Effector memory CD8-positive, alpha-beta T cell (primary cell): ENCODE results near the gene ICE1.

Experiments used
- ATAC-seq: fragments of 150-1000 bp; cut with Tn5 transposase; replicated peaks from 2 replicates; pipeline ENCODE4 v1.10.0; 2021; ENCODE audit warnings: mild to moderate bottlenecking, moderate library complexity
- DNase-seq, 3 experiments: peaks; one replicate each; pipeline ENCODE4 v3.0.0; 2021
- H3K27ac Mint-ChIP-seq, 2 donors: one replicate each; pipeline ENCODE4 v1.8.0; 2022; ENCODE audit warnings: mild to moderate bottlenecking in 2 of 2, mixed read lengths in 2 of 2, moderate library complexity in 2 of 2
- H3K27me3 Mint-ChIP-seq, 2 donors: one replicate each; pipeline ENCODE4 v1.8.0; 2022; ENCODE audit warnings: mixed read lengths in 2 of 2
- H3K36me3 Mint-ChIP-seq: one replicate; pipeline ENCODE4 v1.8.0; 2022; ENCODE audit warnings: mild to moderate bottlenecking, moderate library complexity, mixed read lengths; ENCODE audit not compliant: insufficient read depth
- H3K4me1 Mint-ChIP-seq, 2 donors: one replicate each; pipeline ENCODE4 v1.8.0; 2022; ENCODE audit warnings: low read depth in 2 of 2, mixed read lengths in 2 of 2
- H3K4me3 Mint-ChIP-seq, 2 donors: one replicate each; pipeline ENCODE4 v1.8.0; 2022; ENCODE audit warnings: mild to moderate bottlenecking in 2 of 2, mixed read lengths in 2 of 2, moderate library complexity in 2 of 2
- H3K9me3 Mint-ChIP-seq, 2 donors: one replicate each; pipeline ENCODE4 v1.8.0; 2022; ENCODE audit warnings: mixed read lengths in 2 of 2

ICE1 gene

GRCh38 chr5:5416733-5417132 is 5.7 kb upstream of the ICE1 start:
- H3K36me3 Mint-ChIP-seq, result peaks cover 4% of the 10 kb centered on the region
- no peaks in the 10 kb centered on the region for H3K9me3 Mint-ChIP-seq
- H3K27ac Mint-ChIP-seq, result peak overlapping the region in 1 of 2 donors; percentile 14
- no peak for ATAC-seq
- no peaks in the 10 kb centered on the region for H3K27me3 Mint-ChIP-seq
- no peak overlapping the region for H3K4me3 Mint-ChIP-seq
- peaks cover 11 to 14% of the 10 kb centered on the region in 2 donors for H3K4me1 Mint-ChIP-seq
- DNase-seq, result no peak

DNA sequence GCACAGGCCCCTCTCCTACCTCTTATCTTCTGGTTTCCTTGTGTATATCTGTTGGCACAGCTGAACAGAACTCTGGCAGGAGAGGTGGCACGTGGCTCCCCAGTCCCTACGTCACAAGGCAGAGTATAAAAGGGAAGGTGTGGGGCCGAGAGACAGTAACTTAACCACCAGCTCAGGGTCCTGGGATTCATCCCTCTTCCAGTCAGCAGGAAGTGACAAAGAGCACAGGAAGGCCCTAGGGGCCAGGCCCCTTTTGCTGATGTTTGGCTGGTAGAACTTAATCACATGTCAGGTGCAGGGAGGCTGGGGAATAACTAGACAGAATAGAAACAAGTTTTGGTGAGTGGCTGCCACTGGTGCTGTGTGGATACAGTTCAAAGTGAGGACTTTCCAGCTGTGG is 4.5 kb upstream of the ICE1 start:
- peaks cover 11 to 19% of the 10 kb centered on the region in 2 donors for H3K4me1 Mint-ChIP-seq
- ATAC-seq, result no peak
- H3K4me3 Mint-ChIP-seq, result no peak overlapping the region
- H3K36me3 Mint-ChIP-seq, result peaks cover 12% of the 10 kb centered on the region
- no peaks in the 10 kb centered on the region for H3K9me3 Mint-ChIP-seq
- DNase-seq, result no peak
- H3K27ac Mint-ChIP-seq, result peak overlapping the region in 1 of 2 donors; percentile 67
- no peaks in the 10 kb centered on the region for H3K27me3 Mint-ChIP-seq

GRCh38 chr5:5418764-5419163 is 3.7 kb upstream of the ICE1 start:
- H3K4me3 Mint-ChIP-seq, result no peak overlapping the region
- H3K27me3 Mint-ChIP-seq, result no peaks in the 10 kb centered on the region
- DNase-seq, result no peak
- ATAC-seq, result no peak
- H3K4me1 Mint-ChIP-seq, result peaks cover 11 to 19% of the 10 kb centered on the region in 2 donors
- H3K27ac Mint-ChIP-seq, result peak overlapping the region; percentile 62 to 67
- H3K9me3 Mint-ChIP-seq, result no peaks in the 10 kb centered on the region
- H3K36me3 Mint-ChIP-seq, result peaks cover 15% of the 10 kb centered on the region

GRCh38 chr5:5419291-5420210 is 2.9 kb upstream of the ICE1 start:
- no peak for DNase-seq
- peak overlapping the region in 1 of 2 donors; percentile 62 for H3K27ac Mint-ChIP-seq

GRCh38 chr5:5420251-5420650 is 2.2 kb upstream of the ICE1 start:
- Mint-ChIP-seq H3K27ac (peak overlapping the region in 1 of 2 donors; percentile 50), H3K36me3 (peaks cover 15% of the 10 kb centered on the region), H3K9me3 (no peaks in the 10 kb centered on the region), H3K4me1 (peaks cover 11 to 19% of the 10 kb centered on the region in 2 donors), H3K4me3 (no peak overlapping the region), H3K27me3 (no peaks in the 10 kb centered on the region)
- DNase-seq, result no peak
- no peak for ATAC-seq

More at GRCh38 chr5:5419291-5420210, 2.9 kb upstream of the ICE1 start:
- H3K4me3 Mint-ChIP-seq, result peak overlapping the region in 1 of 2 donors; percentile 10
- H3K36me3 Mint-ChIP-seq, result peaks cover 15% of the 10 kb centered on the region
- no peaks in the 10 kb centered on the region for H3K27me3 Mint-ChIP-seq
- H3K4me1 Mint-ChIP-seq, result peaks cover 11 to 19% of the 10 kb centered on the region in 2 donors
- no peak for ATAC-seq
- H3K9me3 Mint-ChIP-seq, result no peaks in the 10 kb centered on the region

DNA sequence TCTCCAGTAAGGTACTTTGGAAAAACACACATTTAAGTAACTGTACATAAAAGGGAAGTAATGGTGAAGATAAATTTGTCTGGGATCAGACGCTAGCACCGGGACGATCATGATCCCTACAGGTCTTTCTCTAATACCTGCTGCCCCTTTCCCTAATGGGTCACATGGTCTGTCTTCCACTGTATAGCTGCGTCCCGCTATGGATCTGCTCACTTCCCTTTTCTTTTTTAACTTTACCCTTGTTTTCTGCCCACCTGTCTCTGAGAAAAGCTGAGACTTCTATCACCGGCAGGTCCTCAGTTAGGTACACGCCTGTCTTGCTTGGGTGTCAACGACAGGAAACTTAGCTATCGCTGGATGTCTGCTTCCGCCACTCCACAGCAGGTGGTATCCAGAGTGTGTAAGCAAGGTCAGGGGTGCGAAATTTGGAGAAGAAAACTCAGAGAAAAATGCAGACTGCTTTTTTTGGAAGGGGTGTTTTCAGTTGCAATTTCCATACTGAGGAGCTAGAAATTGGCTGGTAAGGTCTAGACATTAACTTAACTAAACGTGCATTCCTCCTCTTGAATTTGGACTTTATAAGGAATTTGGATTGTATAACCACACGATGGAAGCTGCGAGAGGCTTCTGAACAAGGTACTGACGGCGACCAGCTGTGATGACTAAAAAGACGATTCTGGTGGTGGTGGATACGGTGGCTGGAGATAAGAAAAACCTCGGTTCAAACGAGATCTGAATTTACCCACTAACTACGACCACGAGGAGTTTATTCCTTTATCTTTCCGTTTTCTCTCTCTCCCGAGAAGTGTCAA is 1.1 kb upstream of the ICE1 start:
- ATAC-seq (no peak), DNase-seq (peak in 2 of 3 experiments; percentile 2 to 17)
- Mint-ChIP-seq H3K36me3 (peaks cover 15% of the 10 kb centered on the region), H3K27me3 (no peaks in the 10 kb centered on the region), H3K4me1 (peaks cover 11 to 19% of the 10 kb centered on the region in 2 donors), H3K27ac (no peak overlapping the region), H3K9me3 (no peaks in the 10 kb centered on the region), H3K4me3 (no peak overlapping the region)

- Mint-ChIP-seq H3K4me3 (no peak overlapping the region), H3K4me1 (peaks cover 16 to 23% of the 10 kb centered on the region in 2 donors), H3K36me3 (peaks cover 12% of the 10 kb centered on the region), H3K27me3 (no peaks in the 10 kb centered on the region), H3K9me3 (no peaks in the 10 kb centered on the region), H3K27ac (no peak overlapping the region)
- DNase-seq, result no peak
- peak; percentile 27 for ATAC-seq
Measured at GRCh38 chr5:5422819-5423515, 490 bp downstream of the ICE1 start.

DNA sequence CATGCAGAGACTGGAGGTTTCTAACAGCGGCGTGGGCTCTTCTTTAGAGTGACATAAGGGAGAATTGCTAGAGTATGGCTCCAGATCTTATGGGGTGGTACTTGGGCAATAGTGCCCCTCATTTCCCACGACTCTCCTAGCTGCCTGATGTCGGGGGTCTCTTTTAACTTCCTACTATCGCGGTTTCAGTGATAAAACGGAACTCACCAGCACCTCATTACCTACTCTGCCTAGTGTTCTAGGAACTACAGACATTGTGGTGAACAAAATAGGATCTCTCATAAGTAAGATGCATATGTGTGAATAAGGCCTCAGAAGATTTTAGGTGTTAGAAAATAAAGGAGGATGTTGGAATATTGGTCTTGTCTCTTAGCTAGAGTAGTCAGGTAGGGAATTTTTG is 1.1 kb downstream of the ICE1 start:
- no peaks in the 10 kb centered on the region for H3K9me3 Mint-ChIP-seq
- no peak overlapping the region for H3K27ac Mint-ChIP-seq
- H3K36me3 Mint-ChIP-seq, result peaks cover 12% of the 10 kb centered on the region
- DNase-seq (no peak), ATAC-seq (no peak)
- H3K4me1 Mint-ChIP-seq, result peaks cover 18 to 26% of the 10 kb centered on the region in 2 donors
- H3K27me3 Mint-ChIP-seq, result no peaks in the 10 kb centered on the region
- no peak overlapping the region for H3K4me3 Mint-ChIP-seq

- ATAC-seq (no peak), DNase-seq (no peak)
- H3K4me3 Mint-ChIP-seq, result no peak overlapping the region
- no peaks in the 10 kb centered on the region for H3K27me3 Mint-ChIP-seq
- no peak overlapping the region for H3K27ac Mint-ChIP-seq
- no peaks in the 10 kb centered on the region for H3K9me3 Mint-ChIP-seq
- peaks cover 12% of the 10 kb centered on the region for H3K36me3 Mint-ChIP-seq
- peaks cover 29 to 33% of the 10 kb centered on the region in 2 donors for H3K4me1 Mint-ChIP-seq
Measured at GRCh38 chr5:5424736-5425135, 2.3 kb downstream of the ICE1 start.

- no peaks in the 10 kb centered on the region for H3K9me3 Mint-ChIP-seq
- H3K27me3 Mint-ChIP-seq, result no peaks in the 10 kb centered on the region
- H3K36me3 Mint-ChIP-seq, result peaks cover 1% of the 10 kb centered on the region
- H3K4me1 Mint-ChIP-seq, result peaks cover 43 to 51% of the 10 kb centered on the region in 2 donors
- ATAC-seq (no peak), DNase-seq (no peak)
- H3K27ac Mint-ChIP-seq, result peak overlapping the region; percentile 5 to 8
- H3K4me3 Mint-ChIP-seq, result no peak overlapping the region
Measured at GRCh38 chr5:5430136-5430535, 7.7 kb downstream of the ICE1 start.

DNA sequence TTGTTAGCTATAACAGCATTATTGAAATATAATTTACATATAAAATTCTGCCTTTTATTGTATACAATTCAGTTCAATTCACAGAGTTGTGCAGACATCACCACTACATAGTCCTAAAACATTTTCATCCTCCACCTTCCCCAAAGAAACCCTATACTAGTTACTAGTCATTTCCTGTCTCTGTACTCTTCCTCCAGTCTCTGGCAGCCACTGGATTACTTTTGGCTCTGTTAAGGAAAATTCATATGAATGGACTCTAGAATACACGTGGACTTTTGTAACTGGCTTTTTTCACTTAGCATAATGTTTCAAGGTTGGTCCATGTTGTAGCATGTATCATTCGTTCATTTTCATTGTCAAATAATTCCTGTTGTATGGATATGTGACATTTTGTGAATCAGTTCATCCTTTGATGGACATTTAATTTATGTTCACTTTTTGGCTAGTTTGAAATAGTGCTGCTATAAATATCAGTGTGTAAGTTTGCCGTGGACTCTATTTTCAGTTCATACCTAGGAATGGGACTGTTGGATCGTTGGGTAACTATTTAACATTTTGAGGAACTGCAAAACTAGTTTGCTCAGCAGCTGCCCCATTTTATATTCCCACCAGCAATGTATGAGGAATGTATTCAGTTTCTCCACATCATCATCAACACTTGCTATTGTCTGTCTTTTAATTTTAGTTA is 9.7 kb downstream of the ICE1 start:
- peaks cover 41 to 51% of the 10 kb centered on the region in 2 donors for H3K4me1 Mint-ChIP-seq
- no peaks in the 10 kb centered on the region for H3K9me3 Mint-ChIP-seq
- H3K4me3 Mint-ChIP-seq, result no peak overlapping the region
- H3K36me3 Mint-ChIP-seq, result peaks cover 10% of the 10 kb centered on the region
- DNase-seq (no peak), ATAC-seq (no peak)
- peak overlapping the region in 1 of 2 donors; percentile 16 for H3K27ac Mint-ChIP-seq
- H3K27me3 Mint-ChIP-seq, result no peaks in the 10 kb centered on the region

GRCh38 chr5:5436203-5436760 is 13.8 kb downstream of the ICE1 start:
- ATAC-seq, result no peak
- DNase-seq, result no peak
- no peaks in the 10 kb centered on the region for H3K9me3 Mint-ChIP-seq
- H3K4me3 Mint-ChIP-seq, result no peak overlapping the region
- H3K27me3 Mint-ChIP-seq, result no peaks in the 10 kb centered on the region
- H3K36me3 Mint-ChIP-seq, result peaks cover 30% of the 10 kb centered on the region
- H3K27ac Mint-ChIP-seq, result no peak overlapping the region
- H3K4me1 Mint-ChIP-seq, result peaks cover 16 to 29% of the 10 kb centered on the region in 2 donors
